ENCODE data around the gene FBXO10. TPM values are rescaled to one million over a fixed set of nuclear protein-coding genes. Genes with fewer than 3 reads are reported as not detected.

FBXO10 gene
- total and polyA plus RNA-seq, 2 experiments from 2014 or later, result 3.4 to 13.4 TPM

- no peaks in the 10 kb centered on the region for H3K36me3 ChIP-seq (ENCODE audit: insufficient read depth)
- Mint-ChIP-seq H3K27ac (no peak overlapping the region), H3K9me3 (no peaks in the 10 kb centered on the region), H3K27me3 (ENCODE audit: insufficient read depth, low read depth, poor library complexity) (peaks cover 2% of the 10 kb centered on the region), H3K4me1 (no peaks in the 10 kb centered on the region), H3K4me3 (no peak overlapping the region), H3K36me3 (ENCODE audit: low read depth) (no peaks in the 10 kb centered on the region)
- H3F3A ChIP-seq (replicated peaks; ENCODE audit: low read depth), result no peaks in the 10 kb centered on the region
- H3K9me2 ChIP-seq (ENCODE audit: insufficient read depth), result 0 out of 2 replicates have a peak, but pooled peaks cover 4% of the 10 kb centered on the region
- no peak overlapping the region for H3K4me2 ChIP-seq
- H2AFZ ChIP-seq, result no peak overlapping the region
- H3K4me1 ChIP-seq (ENCODE audit: insufficient read depth), result no peaks in the 10 kb centered on the region
- no peak overlapping the region for H3K4me3 ChIP-seq
- H4K20me1 ChIP-seq (replicated peaks; ENCODE audit: insufficient read depth), result no peaks in the 10 kb centered on the region; the same call in 1 of the 2 replicates
- no peaks in the 10 kb centered on the region for H3K27me3 ChIP-seq (ENCODE audit: insufficient read depth)
- no peak for TF ChIP-seq EZH2 (IDR thresholded peaks at IDR 0.05; ENCODE audit: low read depth, unreplicated experiment)
- no peak for TF ChIP-seq POLR2AphosphoS5 (IDR thresholded peaks at IDR 0.05; ENCODE audit: low read depth)
- no peak for TF ChIP-seq EZH2phosphoT487 (IDR thresholded peaks at IDR 0.05; ENCODE audit: unreplicated experiment)
- TF ChIP-seq ETS1 (IDR thresholded peaks at IDR 0.05), result no peak
- no peak for TF ChIP-seq STAT1 (IDR thresholded peaks at IDR 0.05; ENCODE audit: unreplicated experiment)
- TF ChIP-seq NANOG (IDR thresholded peaks at IDR 0.05; ENCODE audit: borderline replicate concordance), result no peak
- no peak for TF ChIP-seq ZNF114 (CRISPR knock-in tag; IDR thresholded peaks at IDR 0.05)
- TF ChIP-seq ZNF462 (CRISPR knock-in tag; IDR thresholded peaks at IDR 0.05), result no peak
- no peak for TF ChIP-seq CREB1 (CRISPR knock-in tag; IDR thresholded peaks at IDR 0.05; ENCODE audit: low read depth)
- no peak for TF ChIP-seq JUNB (IDR thresholded peaks at IDR 0.05; ENCODE audit: unreplicated experiment)
- no peak overlapping the region for H3K27ac ChIP-seq (ENCODE audit: low read depth)
- ATAC-seq (no peak), DNase-seq (ENCODE audit: low spot score) (no peak)
- no peaks in the 10 kb centered on the region for H3K79me2 ChIP-seq (replicated peaks; ENCODE audit: insufficient read depth)
Measured at GRCh38 chr9:37604296-37604695, 28.1 kb upstream of the FBXO10 start.

Data from GM23338 (cell line).